GM12801 (cell line): ENCODE data around the gene MGAT4C.

ENCODE experiments used
- CTCF ChIP-seq: IDR thresholded peaks from one replicate; pipeline ENCODE4 v1.5.1; 2011; ENCODE audit warnings: control low read depth; ENCODE audit not compliant: insufficient read length; ENCODE audit errors: extremely low read depth

MGAT4C gene

DNA sequence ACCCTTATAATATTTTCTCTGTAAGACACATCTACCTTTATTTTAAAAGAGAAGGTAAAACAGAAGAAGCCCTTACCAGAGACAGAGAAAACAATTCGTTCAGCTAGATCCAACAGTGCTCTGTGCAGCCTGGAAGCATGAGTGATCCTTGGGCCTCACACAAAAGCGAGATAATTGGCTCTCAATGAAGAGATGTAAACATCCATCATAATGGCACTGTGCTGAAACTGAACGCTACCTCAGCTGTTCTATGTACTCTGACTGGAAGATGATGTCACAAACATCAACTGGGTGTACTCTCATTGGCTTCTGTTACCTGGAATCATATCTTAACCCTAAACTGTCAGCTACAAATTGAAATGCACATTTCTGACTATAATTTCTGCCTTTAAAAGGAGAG lies at the start of gene MGAT4C:
TSS of gene MGAT4C (minus strand) at position 229 of the 400 bp plus-strand sequence.
- TF ChIP-seq CTCF = no peak

- no peak for TF ChIP-seq CTCF
Measured at GRCh38 chr12:86293682-86294240, 37.6 kb upstream of the MGAT4C start.

- TF ChIP-seq CTCF = no peak
Measured at GRCh38 chr12:86292480-86292879, 36.3 kb upstream of the MGAT4C start.

DNA sequence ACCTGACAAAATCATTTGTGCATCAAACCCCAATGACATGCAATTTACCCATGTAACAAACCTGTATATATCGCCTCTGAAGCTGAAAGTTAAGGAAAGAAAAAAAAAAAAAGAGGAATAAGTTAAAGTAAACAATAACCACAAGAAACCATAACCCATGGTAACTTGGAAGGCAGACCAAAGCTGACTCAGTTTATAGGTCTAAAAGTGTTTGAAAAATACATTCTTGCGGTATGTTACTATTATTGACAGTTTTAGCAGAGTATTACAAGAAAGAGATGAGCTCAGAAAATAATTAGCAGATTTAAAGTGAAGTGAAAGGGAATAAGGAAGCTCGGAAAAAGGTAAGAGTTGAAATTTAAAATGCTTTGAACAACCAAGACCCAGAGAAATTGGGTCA lies 34.4 kb upstream of the MGAT4C start:
- TF ChIP-seq CTCF = no peak

GRCh38 chr12:86286119-86286518 lies 29.9 kb upstream of the MGAT4C start:
- TF ChIP-seq CTCF = no peak

DNA sequence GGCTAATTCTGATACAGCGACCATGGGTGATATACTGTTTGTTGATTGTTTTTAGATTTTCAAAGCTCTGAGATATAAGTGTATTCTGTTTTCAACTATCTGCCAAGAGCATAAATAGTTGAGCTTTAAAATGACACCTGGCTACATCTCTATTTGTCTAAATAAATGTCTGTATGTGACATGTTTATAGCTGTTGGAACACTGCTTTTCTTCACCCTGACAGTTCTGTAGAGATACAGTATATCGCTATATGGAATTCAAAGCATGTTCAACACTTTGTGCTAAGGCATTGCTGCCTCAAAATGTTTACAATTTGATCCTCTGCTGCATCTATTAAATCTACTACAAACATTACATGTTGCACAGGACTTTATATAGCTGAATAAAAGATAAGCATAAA lies 27.4 kb upstream of the MGAT4C start:
- no peak for TF ChIP-seq CTCF

DNA sequence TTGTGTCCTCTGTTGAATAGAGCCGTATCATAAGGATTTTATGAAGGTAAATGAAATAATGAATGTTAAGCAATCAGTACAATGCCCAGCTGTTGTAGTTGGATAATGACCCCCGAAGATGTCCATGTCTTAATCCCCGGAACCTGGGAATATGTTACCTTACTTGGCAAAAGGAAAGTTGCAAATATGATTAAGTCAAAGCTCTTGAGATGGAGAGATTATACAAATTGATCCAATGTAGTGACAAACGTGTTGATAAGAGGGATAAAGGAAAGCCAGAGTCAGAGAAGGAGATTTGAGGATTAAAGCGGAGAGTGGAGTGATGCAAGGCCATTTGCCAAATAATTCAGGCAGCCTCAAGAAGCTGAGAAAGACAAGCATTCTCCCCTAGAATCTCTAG lies 19.2 kb upstream of the MGAT4C start:
- TF ChIP-seq CTCF = no peak

DNA sequence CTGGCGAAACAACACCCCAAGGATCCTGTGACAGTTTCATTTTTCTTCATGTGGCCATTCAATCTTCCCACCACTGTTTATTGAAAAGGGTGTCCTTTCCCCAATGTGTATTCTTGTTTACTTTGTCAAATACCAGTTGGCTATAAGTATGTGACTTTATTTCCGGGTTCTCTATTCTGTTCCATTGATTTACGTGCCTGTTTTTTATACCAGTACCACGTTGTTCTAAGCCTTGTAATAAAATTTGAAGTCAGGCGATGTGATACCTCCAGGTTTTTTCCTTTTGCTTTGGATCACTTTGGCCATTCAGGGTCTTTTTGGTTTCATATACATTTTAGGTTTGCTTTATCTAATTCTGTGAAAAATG lies 9.1 kb upstream of the MGAT4C start:
- TF ChIP-seq CTCF = no peak
